GM23248 (cell line): ENCODE measurements around the gene SUSD6.

Source experiments
- EZH2 ChIP-seq: fragments of 200-600 bp; sonication (generic); IDR thresholded peaks from 2 replicates; pipeline ENCODE4 v1.6.1; 2018; ENCODE audit warnings: antibody characterized with exemption, mild to moderate bottlenecking; ENCODE audit not compliant: insufficient read depth, poor library complexity, severe bottlenecking
- EZH2phosphoT487 ChIP-seq: fragments of 200-600 bp; sonication (generic); IDR thresholded peaks from 2 replicates; pipeline ENCODE4 v1.6.1; 2018; ENCODE audit warnings: antibody characterized with exemption, moderate library complexity, mild to moderate bottlenecking, low read depth; ENCODE audit not compliant: insufficient read depth

GRCh38 chr14:69632164-69632563 is 20.8 kb downstream of the SUSD6 start:
- TF ChIP-seq EZH2 (no peak), EZH2phosphoT487 (no peak)
